H1 (cell line): ENCODE measurements around the gene FMNL1. TPM values are rescaled to one million over a fixed set of nuclear protein-coding genes. Genes with fewer than 3 reads are reported as not detected.

Source experiments
- CTCF ChIA-PET: fragments of 300-600 bp; sonication (Branson Sonifier 250); formaldehyde crosslinking; loops from one replicate; lab custom pipeline; 2021; ENCODE audit not compliant: partially characterized antibody; lab: Charles Lee
- POLR2A ChIA-PET: fragments of 300-600 bp; sonication (Branson Sonifier 250); formaldehyde crosslinking; loops from one replicate; lab custom pipeline; 2021; ENCODE audit warnings: inconsistent platforms; ENCODE audit not compliant: partially characterized antibody; lab: Charles Lee
- DNase-seq, 2 experiments: peaks; one replicate each; pipeline versions ENCODE4 v3.0.0 to v3.0.0-alpha.2; 2010 to 2022; ENCODE audit warnings: low spot score in 2 of 2, low read depth in 1 of 2, mixed read lengths in 1 of 2
- FAIRE-seq: peaks from 2 replicates; lab custom pipeline; 2011; peaks lifted over from hg19 to GRCh38; lab: Jason Lieb, UNC
- H2AFZ ChIP-seq: 2 replicates; pipeline ENCODE4 v1.8.1; 2012; ENCODE audit warnings: low read length, inconsistent platforms
- H2AK5ac ChIP-seq: 2 replicates; pipeline ENCODE4 v1.6.1; 2013; ENCODE audit warnings: low read depth, low read length
- H2BK120ac ChIP-seq: replicated peaks from 2 replicates; pipeline ENCODE3; 2013; ENCODE audit warnings: low read depth, low read length, inconsistent platforms
- H2BK12ac ChIP-seq: 2 replicates; pipeline ENCODE4 v1.6.1; 2013; ENCODE audit warnings: low read depth, low read length
- H2BK15ac ChIP-seq: 2 replicates; pipeline ENCODE4 v1.6.1; 2013; ENCODE audit warnings: low read length
- H2BK20ac ChIP-seq: 2 replicates; pipeline ENCODE4 v1.6.1; 2013; ENCODE audit warnings: low read length
- H2BK5ac ChIP-seq: 2 replicates; pipeline ENCODE4 v1.6.1; 2013; ENCODE audit warnings: low read depth, low read length
- H3K14ac ChIP-seq: 2 replicates; pipeline ENCODE4 v1.6.1; 2013; ENCODE audit warnings: inconsistent platforms; ENCODE audit not compliant: insufficient read length
- H3K18ac ChIP-seq: 2 replicates; pipeline ENCODE4 v1.6.1; 2013; ENCODE audit warnings: low read length; ENCODE audit errors: extremely low read depth
- H3K23ac ChIP-seq: 2 replicates; pipeline ENCODE4 v1.6.1; 2013; ENCODE audit warnings: inconsistent platforms; ENCODE audit not compliant: insufficient read length
- H3K23me2 ChIP-seq: 2 replicates; pipeline ENCODE4 v1.6.1; 2013; ENCODE audit warnings: low read depth, low read length
- H3K27ac ChIP-seq: 2 replicates; pipeline ENCODE4 v1.6.1; 2011; ENCODE audit warnings: low read depth, low read length, inconsistent platforms
- H3K27me3 ChIP-seq, 4 experiments: replicated peaks in 1 of 4; 1 replicate in 1 of 4; 2 replicates in 3 of 4; pipeline versions ENCODE4 v1.6.1 to v1.8.1; 2011 to 2013; ENCODE audit warnings: low read length in 3 of 4, mild to moderate bottlenecking in 3 of 4, inconsistent platforms in 2 of 4, mixed read lengths in 2 of 4, moderate library complexity in 1 of 4; ENCODE audit not compliant: control insufficient read depth in 3 of 4, insufficient read depth in 3 of 4; ENCODE audit errors: extremely low read depth in 1 of 4
- H3K36me3 ChIP-seq, 4 experiments: 2 replicates each; pipeline versions ENCODE4 v1.6.1 to v1.8.1; 2011 to 2013; ENCODE audit warnings: mild to moderate bottlenecking in 4 of 4, low read length in 3 of 4, moderate library complexity in 2 of 4, control low read depth in 1 of 4, inconsistent platforms in 1 of 4; ENCODE audit not compliant: insufficient read depth in 4 of 4, control insufficient read depth in 2 of 4
- H3K4ac ChIP-seq: replicated peaks from 2 replicates; pipeline ENCODE3; 2013; ENCODE audit warnings: low read length, low read depth, mixed read lengths, inconsistent platforms; ENCODE audit not compliant: insufficient read length
- H3K4me1 ChIP-seq, 4 experiments: replicated peaks in 1 of 4; 1 replicate in 1 of 4; 2 replicates in 3 of 4; pipeline versions ENCODE4 v1.6.1 to v1.8.1; 2011 to 2013; ENCODE audit warnings: low read length in 3 of 4, inconsistent platforms in 2 of 4, mixed read lengths in 1 of 4; ENCODE audit not compliant: insufficient read depth in 4 of 4, control insufficient read depth in 3 of 4
- H3K4me2 ChIP-seq, 2 experiments: 2 replicates each; pipeline versions ENCODE4 v1.6.1 to v1.8.1; 2011 to 2013; ENCODE audit warnings: low read depth in 2 of 2, low read length in 2 of 2, control low read depth in 1 of 2, inconsistent platforms in 1 of 2, mild to moderate bottlenecking in 1 of 2; ENCODE audit not compliant: insufficient read depth in 1 of 2
- H3K4me3 ChIP-seq, 4 experiments: fragments of 200-600, 300-600 bp in 1 of 4; sonication (generic), shearing (Covaris generic), sonication (Bioruptor Twin) in 1 of 4; 2 replicates each; pipeline versions ENCODE4 v1.5.1 to v1.8.1; 2011 to 2016; ENCODE audit warnings: low read length in 4 of 4, low read depth in 3 of 4, control low read depth in 2 of 4, inconsistent platforms in 2 of 4, mild to moderate bottlenecking in 2 of 4, mixed read lengths in 1 of 4, moderate library complexity in 1 of 4; ENCODE audit not compliant: insufficient read depth in 2 of 4; ENCODE audit errors: extremely low read depth in 1 of 4
- H3K56ac ChIP-seq: replicated peaks from 2 replicates; pipeline ENCODE3; 2013; ENCODE audit warnings: low read depth, mild to moderate bottlenecking, mixed read lengths, low read length, inconsistent platforms; ENCODE audit not compliant: insufficient read length
- H3K79me1 ChIP-seq: 2 replicates; pipeline ENCODE4 v1.6.1; 2013; ENCODE audit warnings: low read depth, low read length, control low read depth
- H3K79me2 ChIP-seq, 2 experiments: 2 replicates each; pipeline versions ENCODE4 v1.6.1 to v1.8.1; 2012 to 2013; ENCODE audit warnings: low read length in 2 of 2, mild to moderate bottlenecking in 2 of 2, inconsistent platforms in 1 of 2; ENCODE audit not compliant: insufficient read depth in 2 of 2, control insufficient read depth in 1 of 2
- H3K9ac ChIP-seq, 4 experiments: replicated peaks in 1 of 4; 1 replicate in 1 of 4; 2 replicates in 3 of 4; pipeline versions ENCODE4 v1.6.1 to v1.8.1; 2011 to 2013; ENCODE audit warnings: low read depth in 3 of 4, low read length in 3 of 4, control low read depth in 2 of 4, mild to moderate bottlenecking in 2 of 4, moderate library complexity in 2 of 4, inconsistent platforms in 1 of 4; ENCODE audit errors: extremely low read depth in 1 of 4
- H3K9me3 ChIP-seq, 2 experiments: 2 replicates each; pipeline versions ENCODE4 v1.6.1 to v1.8.1; 2012 to 2013; ENCODE audit warnings: mild to moderate bottlenecking in 2 of 2, moderate library complexity in 2 of 2, control low read depth in 1 of 2, inconsistent platforms in 1 of 2, low read depth in 1 of 2, low read length in 1 of 2, mixed read lengths in 1 of 2; ENCODE audit not compliant: insufficient read depth in 2 of 2
- H4K20me1 ChIP-seq, 2 experiments: replicated peaks in 1 of 2; 2 replicates each; pipeline versions ENCODE3 to v1.8.1; 2011 to 2013; ENCODE audit warnings: inconsistent platforms in 2 of 2, low read length in 2 of 2, mild to moderate bottlenecking in 1 of 2; ENCODE audit not compliant: insufficient read depth in 2 of 2, control insufficient read depth in 1 of 2
- H4K5ac ChIP-seq: 2 replicates; pipeline ENCODE4 v1.6.1; 2013; ENCODE audit warnings: low read length, low read depth, mixed read lengths, inconsistent platforms; ENCODE audit not compliant: insufficient read length
- H4K8ac ChIP-seq: 2 replicates; pipeline ENCODE4 v1.8.0; 2013; ENCODE audit warnings: mild to moderate bottlenecking, moderate library complexity, low read length, inconsistent platforms; ENCODE audit not compliant: insufficient read depth; ENCODE audit errors: extremely low read depth
- H4K91ac ChIP-seq: replicated peaks from 2 replicates; pipeline ENCODE3; 2013; ENCODE audit warnings: low read length, mixed read lengths, inconsistent platforms; ENCODE audit not compliant: insufficient read length
- CBX5 ChIP-seq: fragments of 300-800, 300-1000 bp; sonication (generic); IDR thresholded peaks from 2 replicates; pipeline ENCODE4 v1.7.1; 2016; ENCODE audit warnings: antibody characterized with exemption, low read length, low read depth
- E2F6 ChIP-seq: IDR thresholded peaks from 2 replicates; pipeline ENCODE4 v1.6.1; 2012; ENCODE audit warnings: inconsistent platforms
- EGR1 ChIP-seq: IDR thresholded peaks from 2 replicates; pipeline ENCODE4 v1.6.1; 2011; ENCODE audit warnings: low read depth, low read length, borderline replicate concordance
- JUN ChIP-seq: IDR thresholded peaks from 2 replicates; pipeline ENCODE4 v1.6.1; 2011; ENCODE audit warnings: low read depth, mild to moderate bottlenecking, improper control_type of control experiment, low read length
- KDM4A ChIP-seq: IDR thresholded peaks from one replicate; pipeline ENCODE4 v1.7.1; 2012; ENCODE audit warnings: low read depth, mild to moderate bottlenecking, moderate library complexity, low read length, inconsistent platforms; ENCODE audit not compliant: severe bottlenecking
- MAFK ChIP-seq: IDR thresholded peaks from 2 replicates; pipeline ENCODE4 v1.6.1; 2012; ENCODE audit warnings: low read depth, mild to moderate bottlenecking, improper control_type of control experiment, low read length
- POLR2A ChIP-seq, 2 experiments: IDR thresholded peaks; 1 replicate in 1 of 2; 2 replicates in 1 of 2; pipeline ENCODE4 v1.6.1; 2011; ENCODE audit warnings: low read depth in 2 of 2, low read length in 2 of 2, mild to moderate bottlenecking in 2 of 2; ENCODE audit errors: control extremely low read depth in 1 of 2
- SAP30 ChIP-seq: fragments of 300-600 bp; sonication (generic); IDR thresholded peaks from 2 replicates; pipeline ENCODE4 v1.7.1; 2012; ENCODE audit warnings: low read length, moderate library complexity, mild to moderate bottlenecking, inconsistent platforms; ENCODE audit not compliant: insufficient read depth, insufficient replicate concordance
- SIN3A ChIP-seq, 2 experiments: IDR thresholded peaks in 1 of 2; conservative IDR thresholded peaks in 1 of 2; 2 replicates each; pipeline ENCODE4 v1.6.1; 2011 to 2012; ENCODE audit warnings: low read length in 2 of 2, improper control_type of control experiment in 1 of 2, low read depth in 1 of 2, mild to moderate bottlenecking in 1 of 2
- SIRT6 ChIP-seq: IDR thresholded peaks from one replicate; pipeline ENCODE4 v1.7.1; 2012; ENCODE audit warnings: low read length, inconsistent platforms
- SIX5 ChIP-seq: IDR thresholded peaks from 2 replicates; pipeline ENCODE4 v1.6.1; 2011; ENCODE audit warnings: mild to moderate bottlenecking, low read depth, low read length
- TEAD4 ChIP-seq: IDR thresholded peaks from 2 replicates; pipeline ENCODE4 v1.6.1; 2012; ENCODE audit warnings: low read depth, low read length, inconsistent platforms, mixed read lengths
- USF2 ChIP-seq: IDR thresholded peaks from 2 replicates; pipeline ENCODE4 v1.6.1; 2011; ENCODE audit warnings: low read length, improper control_type of control experiment
- WGBS, 2 experiments: shearing (Covaris generic) in 1 of 2; methylation state at CpG; one replicate each; pipeline versions ENCODE4 v1.1.6 to v1.1.7; 2013 to 2015; ENCODE audit warnings: low lambda C conversion rate in 2 of 2, mixed read lengths in 2 of 2, inconsistent platforms in 1 of 2, low coverage in 1 of 2, missing lambda C conversion rate in 1 of 2; ENCODE audit not compliant: insufficient replicate concordance in 2 of 2, insufficient coverage in 1 of 2, insufficient read length in 1 of 2; ENCODE audit errors: extremely low coverage in 1 of 2, missing lambda C conversion rate in 1 of 2; 5-methylcytosine and 5-hydroxymethylcytosine counted together
- polyA plus RNA-seq, 7 experiments: library from polyadenylated mRNA; depleted of rRNA in 3 of 7; stranded (reverse) in 5 of 7; unstranded in 2 of 7; fragments of >200 nt in 5 of 7; fragments of 200-250 nt in 2 of 7; gene quantifications; 1 replicate in 5 of 7; 2 replicates in 1 of 7; 4 replicates in 1 of 7; pipeline versions ENCODE4 v1.2.1 to v1.2.3, GENCODE V29; 2011 to 2013; ENCODE audit warnings: missing spikeins in 2 of 7, mixed read lengths in 2 of 7
- total RNA-seq: library from RNA; stranded (reverse); fragmentation: NEBNext Ultra II Directional; extraction: Animal tissue kit (Norgen Biotek cat#: 25700); gene quantifications from 2 replicates; pipeline ENCODE4 v1.2.1, GENCODE V29; 2021

Gene FMNL1
- total and polyA plus RNA-seq, 2 of the 8 experiments (the other 6 are each of a cell fraction or from before 2014, with no cell fraction given), result 2.5 to 8.6 TPM

- H3K14ac ChIP-seq, result no peak overlapping the region
- no peak overlapping the region for H2AFZ ChIP-seq
- no peak overlapping the region for H3K56ac ChIP-seq
- H3K27me3 ChIP-seq, result no peaks in the 10 kb centered on the region
- no peak overlapping the region; the same call in 1 of the 2 replicates for H2BK5ac ChIP-seq
- H3K27ac ChIP-seq, result no peak overlapping the region
- TF ChIP-seq MAFK (no peak), USF2 (no peak), SIRT6 (no peak), SAP30 (no peak), E2F6 (no peak), JUN (no peak), SIX5 (no peak), KDM4A (no peak), SIN3A (conservative IDR thresholded peaks at IDR 0.05 in 1 of 2, IDR thresholded peaks at IDR 0.05 in 1 of 2; ENCODE audit: low read depth in 1 of 2, low read length in 2 of 2) (no peak), TEAD4 (no peak), POLR2A (IDR thresholded peaks at IDR 0.05; ENCODE audit: control extremely low read depth in 1 of 2, low read depth in 2 of 2, low read length in 2 of 2) (no peak), CBX5 (no peak), EGR1 (no peak)
- WGBS, 2 experiments, result 91% methylated on average over 5 of the region's 5 CpGs; no CpG with 5 or more reads in 1 of the 2 experiments
- no peak overlapping the region for H2BK20ac ChIP-seq
- no peak overlapping the region for H4K5ac ChIP-seq
- no peak overlapping the region for H4K91ac ChIP-seq
- no peaks in the 10 kb centered on the region for H3K23me2 ChIP-seq
- H3K4ac ChIP-seq, result no peak overlapping the region
- H2BK120ac ChIP-seq, result no peak overlapping the region
- H3K4me3 ChIP-seq, result no peak overlapping the region
- no peaks in the 10 kb centered on the region for H4K20me1 ChIP-seq
- H2BK15ac ChIP-seq, result no peak overlapping the region
- CTCF ChIA-PET, result interaction anchor here (0.7 to 29.1 kb wide), 12 partner anchors 10 to 116 kb away, joined by 3 to 579 read pairs (median 8); partner anchors contain the start of genes FMNL1 and MAP3K14
- FAIRE-seq, result no peak
- no peak overlapping the region for H3K4me2 ChIP-seq
- no peak overlapping the region for H3K23ac ChIP-seq
- no peak overlapping the region for H2AK5ac ChIP-seq
- no peak overlapping the region for H2BK12ac ChIP-seq
- no peak overlapping the region for H3K18ac ChIP-seq
- no peaks in the 10 kb centered on the region for H3K9me3 ChIP-seq
- H3K79me1 ChIP-seq, result no peaks in the 10 kb centered on the region
- peaks cover 0 to 4% (median under 1%) of the 10 kb centered on the region in 4 experiments; a peak in 1 of 7 replicates for H3K4me1 ChIP-seq
- H3K9ac ChIP-seq, result no peak overlapping the region
- H3K36me3 ChIP-seq, result peaks cover 4 to 8% (median 6%) of the 10 kb centered on the region in 4 experiments; a peak in 7 of 8 replicates
- no peaks in the 10 kb centered on the region for H3K79me2 ChIP-seq
- POLR2A ChIA-PET, result interaction anchor here (1.7 kb wide), 1 partner anchor 25 kb away, joined by 5 read pairs; no protein-coding TSS in a partner anchor
- no peak for DNase-seq
- H4K8ac ChIP-seq, result no peak overlapping the region
Measured at GRCh38 chr17:45274033-45274432, 52.3 kb downstream of the FMNL1 start.
